HepG2 (cell line): ENCODE measurements around the gene PAXX. TPM values are rescaled to one million over a fixed set of nuclear protein-coding genes. Genes with fewer than 3 reads are reported as not detected.

ENCODE experiments used
- CBX5 ChIP-seq: sonication (generic); formaldehyde crosslinking; IDR thresholded peaks from 2 replicates; pipeline ENCODE4 v1.4.0; 2020; ENCODE audit warnings: missing genetic modification reagents, borderline replicate concordance
- KDM1A ChIP-seq: IDR thresholded peaks from 2 replicates; pipeline ENCODE4 v1.6.1; 2016; ENCODE audit warnings: missing compliant biosample characterization
- MTA3 ChIP-seq: sonication (generic); formaldehyde crosslinking; IDR thresholded peaks from 2 replicates; pipeline ENCODE4 v1.4.0; 2020; ENCODE audit warnings: missing genetic modification reagents
- NBN ChIP-seq: fragments of 450-650 bp; conservative IDR thresholded peaks from 2 replicates; pipeline ENCODE4 v1.6.1; 2017
- NFYC ChIP-seq: IDR thresholded peaks from 2 replicates; pipeline ENCODE4 v1.6.1; 2016; ENCODE audit warnings: missing genetic modification reagents, missing compliant biosample characterization
- NRL ChIP-seq: sonication (generic); formaldehyde crosslinking; IDR thresholded peaks from 2 replicates; pipeline ENCODE4 v1.5.0; 2020; ENCODE audit warnings: missing genetic modification reagents, mild to moderate bottlenecking, moderate library complexity, borderline replicate concordance
- RARG ChIP-seq: sonication (generic); formaldehyde crosslinking; IDR thresholded peaks from 2 replicates; pipeline ENCODE4 v1.4.0; 2020; ENCODE audit warnings: low read depth, mild to moderate bottlenecking, missing genetic modification reagents
- SALL2 ChIP-seq: sonication (generic); formaldehyde crosslinking; IDR thresholded peaks from 2 replicates; pipeline ENCODE4 v1.8.1; 2023; ENCODE audit warnings: mild to moderate bottlenecking, missing genetic modification reagents, inconsistent platforms
- SMAD3 ChIP-seq: sonication (generic); formaldehyde crosslinking; IDR thresholded peaks from 2 replicates; pipeline ENCODE4 v1.4.0; 2020; ENCODE audit warnings: missing genetic modification reagents
- ZNF10 ChIP-seq: sonication (generic); formaldehyde crosslinking; IDR thresholded peaks from 2 replicates; pipeline ENCODE4 v1.4.0; 2020; ENCODE audit warnings: mild to moderate bottlenecking, low read depth, missing genetic modification reagents, borderline replicate concordance
- ZNF136 ChIP-seq: sonication (generic); formaldehyde crosslinking; IDR thresholded peaks from 2 replicates; pipeline ENCODE4 v1.8.1; 2022; ENCODE audit warnings: low read depth, mild to moderate bottlenecking, moderate library complexity, missing genetic modification reagents
- ZNF234 ChIP-seq: sonication (generic); formaldehyde crosslinking; conservative IDR thresholded peaks from 2 replicates; pipeline ENCODE4 v1.5.1; 2020; ENCODE audit warnings: mild to moderate bottlenecking, missing genetic modification reagents
- ZNF264 ChIP-seq: sonication (generic); formaldehyde crosslinking; IDR thresholded peaks from 2 replicates; pipeline ENCODE4 v1.4.0; 2020; ENCODE audit warnings: missing genetic modification reagents
- ZNF552 ChIP-seq: sonication (generic); formaldehyde crosslinking; IDR thresholded peaks from 2 replicates; pipeline ENCODE4 v1.9.0; 2022; ENCODE audit warnings: missing genetic modification reagents, mild to moderate bottlenecking, borderline replicate concordance
- ZNF556 ChIP-seq: sonication (generic); formaldehyde crosslinking; IDR thresholded peaks from 2 replicates; pipeline ENCODE4 v1.4.0; 2020; ENCODE audit warnings: mild to moderate bottlenecking, missing genetic modification reagents, borderline replicate concordance
- ZNF670 ChIP-seq: sonication (generic); formaldehyde crosslinking; IDR thresholded peaks from 2 replicates; pipeline ENCODE4 v1.8.0; 2022; ENCODE audit warnings: mild to moderate bottlenecking, missing genetic modification reagents, borderline replicate concordance
- ZNF841 ChIP-seq: sonication (generic); formaldehyde crosslinking; IDR thresholded peaks from 2 replicates; pipeline ENCODE4 v1.8.1; 2023; ENCODE audit warnings: missing genetic modification reagents, borderline replicate concordance
- ZNF878 ChIP-seq: sonication (generic); formaldehyde crosslinking; IDR thresholded peaks from 2 replicates; pipeline ENCODE4 v1.8.1; 2023; ENCODE audit warnings: mild to moderate bottlenecking, missing genetic modification reagents, moderate library complexity
- ZSCAN25 ChIP-seq: sonication (generic); formaldehyde crosslinking; IDR thresholded peaks from 2 replicates; pipeline ENCODE4 v1.8.0; 2022; ENCODE audit warnings: mild to moderate bottlenecking, missing genetic modification reagents
- polyA plus RNA-seq, 8 experiments: library from polyadenylated mRNA; depleted of rRNA in 3 of 8; stranded (reverse) in 7 of 8; unstranded in 1 of 8; fragments of >200 nt; fragmentation: Illumina TruSeq in 4 of 8; extraction: Trizol in 4 of 8; gene quantifications; 2 replicates each; pipeline versions ENCODE4 v1.2.1 to v1.2.3, GENCODE V29; 2011 to 2016; ENCODE audit warnings: low read depth in 4 of 8, missing spikeins in 1 of 8, mixed read lengths in 1 of 8; ENCODE audit not compliant: insufficient read depth in 1 of 8
- total RNA-seq, 5 experiments: library from RNA; depleted of rRNA; stranded (reverse); fragments of >200 nt; fragmentation: Illumina TruSeq; extraction: Trizol; gene quantifications; 2 replicates each; pipeline ENCODE4 v1.2.3, GENCODE V29; 2016; ENCODE audit warnings: low read depth in 1 of 5
- TF ChIP-seq, protein P1 (sequence below): sonication (generic); formaldehyde crosslinking; IDR thresholded peaks from 2 replicates; pipeline ENCODE4 v1.5.1; 2020; ENCODE audit warnings: mild to moderate bottlenecking, missing genetic modification reagents
- TF ChIP-seq, protein P2 (sequence below): IDR thresholded peaks from 2 replicates; pipeline ENCODE4 v1.6.1; 2016; ENCODE audit warnings: low read depth, control low read depth
- TF ChIP-seq, protein P3 (sequence below): sonication (generic); formaldehyde crosslinking; IDR thresholded peaks from 2 replicates; pipeline ENCODE4 v1.5.0; 2020; ENCODE audit warnings: missing genetic modification reagents
- TF ChIP-seq, protein P4 (sequence below): sonication (generic); formaldehyde crosslinking; IDR thresholded peaks from 2 replicates; pipeline ENCODE4 v1.5.0; 2020; ENCODE audit warnings: mild to moderate bottlenecking, missing genetic modification reagents
- TF ChIP-seq, protein P5 (sequence below): sonication (generic); formaldehyde crosslinking; IDR thresholded peaks from 2 replicates; pipeline ENCODE4 v1.5.0; 2020; ENCODE audit warnings: missing genetic modification reagents, mild to moderate bottlenecking, borderline replicate concordance

PAXX gene
- total and polyA plus RNA-seq, 2 of the 13 experiments (the other 11 are each of a cell fraction or from before 2014, with no cell fraction given): 14.0 to 31.9 TPM

DNA sequence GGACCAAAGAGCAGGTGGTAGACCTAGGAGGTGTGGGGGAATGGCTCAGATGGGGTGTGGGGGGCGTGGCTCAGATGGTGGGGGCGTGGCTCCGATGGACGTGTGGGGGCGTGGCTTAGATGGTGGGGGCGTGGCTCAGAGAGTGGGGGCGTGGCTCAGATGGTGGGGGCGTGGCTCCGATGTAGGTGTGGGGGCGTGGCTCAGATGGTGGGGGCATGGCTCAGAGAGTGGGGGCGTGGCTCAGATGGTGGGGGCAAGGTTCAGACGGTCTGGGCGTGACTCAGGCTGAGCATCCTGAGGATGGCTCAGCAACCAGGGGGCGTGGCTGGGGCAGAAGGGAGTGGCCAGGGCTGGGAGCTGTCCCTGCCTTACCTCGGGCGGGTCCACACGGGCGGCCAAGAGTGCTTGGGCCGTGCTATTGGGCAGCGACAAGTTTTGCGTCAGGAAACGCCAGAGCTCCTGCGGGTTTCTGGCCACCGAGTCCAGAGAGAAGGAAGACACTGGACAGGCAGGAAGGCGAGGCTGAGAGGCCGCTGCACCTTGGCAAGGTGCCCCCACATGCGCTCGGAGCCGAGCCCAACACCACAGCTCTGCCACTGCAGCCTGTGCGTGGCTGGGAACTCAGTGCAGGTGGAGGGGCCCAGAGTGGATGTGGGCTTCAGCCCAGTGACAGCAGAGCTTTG, 29.9 kb downstream of the PAXX start (continued):
- TF ChIP-seq, protein P1, sequence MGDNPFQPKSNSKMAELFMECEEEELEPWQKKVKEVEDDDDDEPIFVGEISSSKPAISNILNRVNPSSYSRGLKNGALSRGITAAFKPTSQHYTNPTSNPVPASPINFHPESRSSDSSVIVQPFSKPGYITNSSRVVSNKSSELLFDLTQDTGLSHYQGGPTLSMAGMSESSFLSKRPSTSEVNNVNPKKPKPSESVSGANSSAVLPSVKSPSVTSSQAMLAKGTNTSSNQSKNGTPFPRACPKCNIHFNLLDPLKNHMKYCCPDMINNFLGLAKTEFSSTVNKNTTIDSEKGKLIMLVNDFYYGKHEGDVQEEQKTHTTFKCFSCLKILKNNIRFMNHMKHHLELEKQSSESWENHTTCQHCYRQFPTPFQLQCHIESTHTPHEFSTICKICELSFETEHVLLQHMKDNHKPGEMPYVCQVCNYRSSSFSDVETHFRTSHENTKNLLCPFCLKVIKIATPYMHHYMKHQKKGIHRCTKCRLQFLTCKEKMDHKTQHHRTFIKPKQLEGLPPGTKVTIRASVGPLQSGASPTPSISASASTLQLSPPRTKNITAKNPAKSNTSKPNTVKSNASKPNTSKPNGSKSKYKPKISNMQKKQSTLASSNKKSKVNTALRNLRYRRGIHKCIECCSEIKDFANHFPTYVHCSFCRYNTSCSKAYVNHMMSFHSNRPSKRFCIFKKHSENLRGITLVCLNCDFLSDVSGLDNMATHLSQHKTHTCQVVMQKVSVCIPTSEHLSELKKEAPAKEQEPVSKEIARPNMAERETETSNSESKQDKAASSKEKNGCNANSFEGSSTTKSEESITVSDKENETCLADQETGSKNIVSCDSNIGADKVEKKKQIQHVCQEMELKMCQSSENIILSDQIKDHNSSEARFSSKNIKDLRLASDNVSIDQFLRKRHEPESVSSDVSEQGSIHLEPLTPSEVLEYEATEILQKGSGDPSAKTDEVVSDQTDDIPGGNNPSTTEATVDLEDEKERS (CRISPR knock-in tag): no peak
- TF ChIP-seq NBN: no peak
- TF ChIP-seq, protein P2, sequence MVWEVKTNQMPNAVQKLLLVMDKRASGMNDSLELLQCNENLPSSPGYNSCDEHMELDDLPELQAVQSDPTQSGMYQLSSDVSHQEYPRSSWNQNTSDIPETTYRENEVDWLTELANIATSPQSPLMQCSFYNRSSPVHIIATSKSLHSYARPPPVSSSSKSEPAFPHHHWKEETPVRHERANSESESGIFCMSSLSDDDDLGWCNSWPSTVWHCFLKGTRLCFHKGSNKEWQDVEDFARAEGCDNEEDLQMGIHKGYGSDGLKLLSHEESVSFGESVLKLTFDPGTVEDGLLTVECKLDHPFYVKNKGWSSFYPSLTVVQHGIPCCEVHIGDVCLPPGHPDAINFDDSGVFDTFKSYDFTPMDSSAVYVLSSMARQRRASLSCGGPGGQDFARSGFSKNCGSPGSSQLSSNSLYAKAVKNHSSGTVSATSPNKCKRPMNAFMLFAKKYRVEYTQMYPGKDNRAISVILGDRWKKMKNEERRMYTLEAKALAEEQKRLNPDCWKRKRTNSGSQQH (CRISPR knock-in tag): no peak
- no peak for TF ChIP-seq KDM1A
- TF ChIP-seq ZNF136 (CRISPR knock-in tag): no peak
- TF ChIP-seq ZNF878 (CRISPR knock-in tag): no peak
- no peak for TF ChIP-seq ZNF670 (CRISPR knock-in tag)
- no peak for TF ChIP-seq NFYC (CRISPR knock-in tag)
- TF ChIP-seq, protein P3, sequence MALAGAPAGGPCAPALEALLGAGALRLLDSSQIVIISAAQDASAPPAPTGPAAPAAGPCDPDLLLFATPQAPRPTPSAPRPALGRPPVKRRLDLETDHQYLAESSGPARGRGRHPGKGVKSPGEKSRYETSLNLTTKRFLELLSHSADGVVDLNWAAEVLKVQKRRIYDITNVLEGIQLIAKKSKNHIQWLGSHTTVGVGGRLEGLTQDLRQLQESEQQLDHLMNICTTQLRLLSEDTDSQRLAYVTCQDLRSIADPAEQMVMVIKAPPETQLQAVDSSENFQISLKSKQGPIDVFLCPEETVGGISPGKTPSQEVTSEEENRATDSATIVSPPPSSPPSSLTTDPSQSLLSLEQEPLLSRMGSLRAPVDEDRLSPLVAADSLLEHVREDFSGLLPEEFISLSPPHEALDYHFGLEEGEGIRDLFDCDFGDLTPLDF: no peak
- peak; percentile 41; the same call in 1 of the 2 replicates for TF ChIP-seq NRL
- TF ChIP-seq, protein P4, sequence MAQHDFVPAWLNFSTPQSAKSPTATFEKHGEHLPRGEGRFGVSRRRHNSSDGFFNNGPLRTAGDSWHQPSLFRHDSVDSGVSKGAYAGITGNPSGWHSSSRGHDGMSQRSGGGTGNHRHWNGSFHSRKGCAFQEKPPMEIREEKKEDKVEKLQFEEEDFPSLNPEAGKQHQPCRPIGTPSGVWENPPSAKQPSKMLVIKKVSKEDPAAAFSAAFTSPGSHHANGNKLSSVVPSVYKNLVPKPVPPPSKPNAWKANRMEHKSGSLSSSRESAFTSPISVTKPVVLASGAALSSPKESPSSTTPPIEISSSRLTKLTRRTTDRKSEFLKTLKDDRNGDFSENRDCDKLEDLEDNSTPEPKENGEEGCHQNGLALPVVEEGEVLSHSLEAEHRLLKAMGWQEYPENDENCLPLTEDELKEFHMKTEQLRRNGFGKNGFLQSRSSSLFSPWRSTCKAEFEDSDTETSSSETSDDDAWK: no peak
- no peak for TF ChIP-seq ZNF234 (CRISPR knock-in tag)
- TF ChIP-seq MTA3 (CRISPR knock-in tag): no peak
- TF ChIP-seq ZNF556 (CRISPR knock-in tag): no peak; the same call in 1 of the 2 replicates
- TF ChIP-seq, protein P5, sequence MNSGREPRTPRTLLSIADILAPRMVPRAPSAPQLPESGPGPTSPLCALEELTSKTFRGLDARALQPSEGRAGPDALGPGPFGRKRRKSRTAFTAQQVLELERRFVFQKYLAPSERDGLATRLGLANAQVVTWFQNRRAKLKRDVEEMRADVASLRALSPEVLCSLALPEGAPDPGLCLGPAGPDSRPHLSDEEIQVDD: no peak
- TF ChIP-seq CBX5 (CRISPR knock-in tag): no peak
- no peak for TF ChIP-seq ZNF552 (CRISPR knock-in tag)
- no peak for TF ChIP-seq ZNF264
- TF ChIP-seq ZNF841 (CRISPR knock-in tag): no peak
- no peak for TF ChIP-seq SMAD3 (CRISPR knock-in tag)
- no peak for TF ChIP-seq ZNF10 (CRISPR knock-in tag)
- no peak for TF ChIP-seq RARG (CRISPR knock-in tag)
- no peak for TF ChIP-seq SALL2 (CRISPR knock-in tag)
- no peak for TF ChIP-seq ZSCAN25 (CRISPR knock-in tag)
